Heart left ventricle (tissue), 13 donors: ENCODE measurements around the gene TMEM74B.

ENCODE experiments used
- POLR2A ChIP-seq, 2 donors: fragments of 450-650 bp; IDR thresholded peaks; one replicate each; pipeline ENCODE4 v1.6.1; 2017; ENCODE audit warnings: antibody characterized with exemption in 2 of 2, mild to moderate bottlenecking in 2 of 2, moderate library complexity in 2 of 2
- TF ChIP-seq, protein P1 (sequence below), 12 donors: fragments of 200-600 bp; sonication (generic) in 4 of 12; IDR thresholded peaks; one replicate each; pipeline versions ENCODE4 v1.5.0 to v1.8.0; 2018 to 2022; ENCODE audit warnings: antibody characterized with exemption in 12 of 12, mild to moderate bottlenecking in 5 of 12
- donor health status: ischemic (EF 13 %, LVEDD 7.1; RV severe dilation, severe dysfunction).
- donor health status: DM: no; HTN: yes; CAD: no.
- donor health status: DM: no; HTN: no; CAD: no.
- donor health status: ischemic (EF 25% LVEDD 6.9; RV normal size, moderate dysfunction).
- donor health status: ischemic (EF 25% LVEDD 5.7; RV mildly dilated, moderate dysfunction).
- donor health status: ischemic (EF 35%, LVEDD 5.7; RV mildly dilated, moderate dysfunction).
- donor health status: nonischemic (EF 11% LVEDD 7.7; RV severe dilation, severe dysfunction).
- donor health status: DM: yes; HTN: yes; CAD: no.
- donor health status: PGD.
- donor health status: ischemic (EF 29% LVEDD 5.4; RV normal size, mild dysfunction).
- donor health status: nonischemic (EF 23%, LVEDD 6.1; RV moderate dilation, normal function).

DNA sequence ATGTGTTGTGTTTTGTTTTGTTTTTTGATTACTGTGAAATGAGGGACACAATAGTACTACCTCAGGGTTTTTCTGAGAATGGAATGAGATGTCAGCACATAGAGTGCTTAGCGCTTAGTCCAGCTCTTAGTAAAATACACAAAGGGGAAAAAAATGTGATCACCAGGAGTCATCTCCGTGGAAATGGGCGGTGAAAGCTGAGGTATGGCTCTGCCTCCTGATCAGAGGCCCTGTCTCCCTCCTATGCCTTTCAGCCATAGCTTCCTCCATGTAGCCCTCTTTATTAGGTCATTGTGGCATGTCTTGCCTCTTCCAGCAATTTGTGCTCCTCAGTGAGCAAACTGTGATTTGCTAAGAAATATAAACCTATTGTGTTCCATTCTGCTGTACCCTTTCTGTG, 53.4 kb downstream of the TMEM74B start:
- TF ChIP-seq POLR2A (IDR thresholded peaks at IDR 0.05) = no peak
- TF ChIP-seq, protein P1, sequence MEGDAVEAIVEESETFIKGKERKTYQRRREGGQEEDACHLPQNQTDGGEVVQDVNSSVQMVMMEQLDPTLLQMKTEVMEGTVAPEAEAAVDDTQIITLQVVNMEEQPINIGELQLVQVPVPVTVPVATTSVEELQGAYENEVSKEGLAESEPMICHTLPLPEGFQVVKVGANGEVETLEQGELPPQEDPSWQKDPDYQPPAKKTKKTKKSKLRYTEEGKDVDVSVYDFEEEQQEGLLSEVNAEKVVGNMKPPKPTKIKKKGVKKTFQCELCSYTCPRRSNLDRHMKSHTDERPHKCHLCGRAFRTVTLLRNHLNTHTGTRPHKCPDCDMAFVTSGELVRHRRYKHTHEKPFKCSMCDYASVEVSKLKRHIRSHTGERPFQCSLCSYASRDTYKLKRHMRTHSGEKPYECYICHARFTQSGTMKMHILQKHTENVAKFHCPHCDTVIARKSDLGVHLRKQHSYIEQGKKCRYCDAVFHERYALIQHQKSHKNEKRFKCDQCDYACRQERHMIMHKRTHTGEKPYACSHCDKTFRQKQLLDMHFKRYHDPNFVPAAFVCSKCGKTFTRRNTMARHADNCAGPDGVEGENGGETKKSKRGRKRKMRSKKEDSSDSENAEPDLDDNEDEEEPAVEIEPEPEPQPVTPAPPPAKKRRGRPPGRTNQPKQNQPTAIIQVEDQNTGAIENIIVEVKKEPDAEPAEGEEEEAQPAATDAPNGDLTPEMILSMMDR (IDR thresholded peaks at IDR 0.05) = no peak
